GM21723 (cell line): ENCODE results near the gene CA10.

Source experiments
- ATAC-seq: cut with Tn5 transposase; IDR thresholded peaks from one replicate; pipeline ENCODE4 v1.9.1; 2021; ENCODE audit warnings: mild to moderate bottlenecking, moderate library complexity; ENCODE audit not compliant: unreplicated experiment

CA10 gene

GRCh38 chr17:52158450-52159042 lies at the start of gene CA10:
Gene CA10, minus strand, starts transcription at chr17:52158714.
- no peak for ATAC-seq

- no peak for ATAC-seq
Observed at GRCh38 chr17:52207796-52208195, 49.3 kb upstream of the CA10 start.

GRCh38 chr17:52202520-52203080 lies 44.1 kb upstream of the CA10 start:
- ATAC-seq = no peak

GRCh38 chr17:52201767-52202519 lies 43.4 kb upstream of the CA10 start:
- no peak for ATAC-seq

- no peak for ATAC-seq
Observed at GRCh38 chr17:52191491-52191890, 33.0 kb upstream of the CA10 start.

- no peak for ATAC-seq
Observed at GRCh38 chr17:52181782-52182181, 23.3 kb upstream of the CA10 start.

- ATAC-seq = no peak
Observed at GRCh38 chr17:52178012-52178411, 19.5 kb upstream of the CA10 start.

- ATAC-seq = no peak
Observed at GRCh38 chr17:52170963-52171572, 12.6 kb upstream of the CA10 start.

- ATAC-seq = no peak
Observed at GRCh38 chr17:52160136-52160567, 1.6 kb upstream of the CA10 start.

- no peak for ATAC-seq
Observed at GRCh38 chr17:52159246-52160135, 977 bp upstream of the CA10 start.

GRCh38 chr17:52157603-52158449 lies 688 bp downstream of the CA10 start:
- ATAC-seq = no peak

- no peak for ATAC-seq
Observed at GRCh38 chr17:52156576-52157570, 1.6 kb downstream of the CA10 start.

- no peak for ATAC-seq
Observed at GRCh38 chr17:52155301-52155700, 3.2 kb downstream of the CA10 start.

- ATAC-seq = no peak
Observed at GRCh38 chr17:52154466-52154865, 4.0 kb downstream of the CA10 start.

GRCh38 chr17:52150935-52151334 lies 7.6 kb downstream of the CA10 start:
- ATAC-seq = no peak

GRCh38 chr17:52149626-52150025 lies 8.9 kb downstream of the CA10 start:
- ATAC-seq = no peak

GRCh38 chr17:52148969-52149351 lies 9.6 kb downstream of the CA10 start:
- ATAC-seq = no peak

GRCh38 chr17:52148288-52148968 lies 10.1 kb downstream of the CA10 start:
- peak; percentile 26 for ATAC-seq
